NCI-H2196 (cell line): Measurements from ENCODE around the gene CHD6.

ENCODE experiments used
- DNase-seq: peaks from one replicate; lab custom pipeline; 2025; ENCODE audit not compliant: unreplicated experiment; lab: John Stamatoyannopoulos, UW

CHD6 gene

GRCh38 chr20:41510224-41510623, 108.0 kb downstream of the CHD6 start:
- no peak for DNase-seq

GRCh38 chr20:41509316-41510200, 108.6 kb downstream of the CHD6 start:
- DNase-seq, result peak; percentile 10

GRCh38 chr20:41508335-41508734, 109.8 kb downstream of the CHD6 start:
- DNase-seq, result no peak

GRCh38 chr20:41507851-41508250, 110.3 kb downstream of the CHD6 start:
- DNase-seq, result no peak

GRCh38 chr20:41507436-41507835, 110.7 kb downstream of the CHD6 start:
- DNase-seq, result no peak

GRCh38 chr20:41506192-41506915, 111.8 kb downstream of the CHD6 start:
- no peak for DNase-seq

GRCh38 chr20:41505184-41505583, 113.0 kb downstream of the CHD6 start:
- DNase-seq, result no peak

- DNase-seq, result no peak
Measured at GRCh38 chr20:41501376-41501775, 116.8 kb downstream of the CHD6 start.

GRCh38 chr20:41499961-41500725, 118.0 kb downstream of the CHD6 start:
- no peak for DNase-seq

GRCh38 chr20:41499064-41499463, 119.1 kb downstream of the CHD6 start:
- DNase-seq, result no peak

- no peak for DNase-seq
Measured at GRCh38 chr20:41497186-41497895, 120.8 kb downstream of the CHD6 start.

GRCh38 chr20:41494451-41494850, 123.7 kb downstream of the CHD6 start:
- DNase-seq, result no peak

- no peak for DNase-seq
Measured at GRCh38 chr20:41483553-41483930, 134.6 kb downstream of the CHD6 start.

- DNase-seq, result no peak
Measured at GRCh38 chr20:41482647-41483552, 135.3 kb downstream of the CHD6 start.

GRCh38 chr20:41480054-41480770, 138.0 kb downstream of the CHD6 start:
- DNase-seq, result no peak

- DNase-seq, result no peak
Measured at GRCh38 chr20:41479113-41479512, 139.1 kb downstream of the CHD6 start.

GRCh38 chr20:41478026-41478425, 140.2 kb downstream of the CHD6 start:
- DNase-seq, result no peak

GRCh38 chr20:41476446-41476845, 141.7 kb downstream of the CHD6 start:
- no peak for DNase-seq

- DNase-seq, result peak; percentile 74
Measured at GRCh38 chr20:41476013-41476441, 142.2 kb downstream of the CHD6 start.
